Fibroblast of villous mesenchyme (primary cell): ENCODE data around the gene RELCH. TPM values are rescaled to one million over a fixed set of nuclear protein-coding genes. Genes with fewer than 3 reads are reported as not detected.

Experiments used
- DNase-seq: peaks from one replicate; pipeline ENCODE4 v3.0.0-alpha.2; 2010; ENCODE audit warnings: low read depth
- H3K4me3 ChIP-seq: 2 replicates; pipeline ENCODE4 v1.5.1; 2011; ENCODE audit warnings: low read depth, mild to moderate bottlenecking, low read length
- total RNA-seq: library from RNA; depleted of rRNA; stranded (reverse); fragments of >200 nt; gene quantifications from 2 replicates; pipeline ENCODE4 v1.2.3, GENCODE V29; 2012
- TF ChIP-seq, protein P1 (sequence below): IDR thresholded peaks from 2 replicates; pipeline ENCODE4 v1.5.1; 2012; ENCODE audit warnings: low read depth, mild to moderate bottlenecking, low read length; ENCODE audit not compliant: insufficient read depth

The RELCH gene
- total RNA-seq, 1 donor, result 50.1 TPM

GRCh38 chr18:62327977-62328376 is 140.9 kb downstream of the RELCH start:
- H3K4me3 ChIP-seq, result no peak overlapping the region
- DNase-seq, result no peak
- TF ChIP-seq, protein P1, sequence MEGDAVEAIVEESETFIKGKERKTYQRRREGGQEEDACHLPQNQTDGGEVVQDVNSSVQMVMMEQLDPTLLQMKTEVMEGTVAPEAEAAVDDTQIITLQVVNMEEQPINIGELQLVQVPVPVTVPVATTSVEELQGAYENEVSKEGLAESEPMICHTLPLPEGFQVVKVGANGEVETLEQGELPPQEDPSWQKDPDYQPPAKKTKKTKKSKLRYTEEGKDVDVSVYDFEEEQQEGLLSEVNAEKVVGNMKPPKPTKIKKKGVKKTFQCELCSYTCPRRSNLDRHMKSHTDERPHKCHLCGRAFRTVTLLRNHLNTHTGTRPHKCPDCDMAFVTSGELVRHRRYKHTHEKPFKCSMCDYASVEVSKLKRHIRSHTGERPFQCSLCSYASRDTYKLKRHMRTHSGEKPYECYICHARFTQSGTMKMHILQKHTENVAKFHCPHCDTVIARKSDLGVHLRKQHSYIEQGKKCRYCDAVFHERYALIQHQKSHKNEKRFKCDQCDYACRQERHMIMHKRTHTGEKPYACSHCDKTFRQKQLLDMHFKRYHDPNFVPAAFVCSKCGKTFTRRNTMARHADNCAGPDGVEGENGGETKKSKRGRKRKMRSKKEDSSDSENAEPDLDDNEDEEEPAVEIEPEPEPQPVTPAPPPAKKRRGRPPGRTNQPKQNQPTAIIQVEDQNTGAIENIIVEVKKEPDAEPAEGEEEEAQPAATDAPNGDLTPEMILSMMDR, result no peak

GRCh38 chr18:62328586-62329525 is 141.8 kb downstream of the RELCH start:
- DNase-seq, result no peak
- TF ChIP-seq, protein P1, result no peak
- no peak overlapping the region for H3K4me3 ChIP-seq

DNA sequence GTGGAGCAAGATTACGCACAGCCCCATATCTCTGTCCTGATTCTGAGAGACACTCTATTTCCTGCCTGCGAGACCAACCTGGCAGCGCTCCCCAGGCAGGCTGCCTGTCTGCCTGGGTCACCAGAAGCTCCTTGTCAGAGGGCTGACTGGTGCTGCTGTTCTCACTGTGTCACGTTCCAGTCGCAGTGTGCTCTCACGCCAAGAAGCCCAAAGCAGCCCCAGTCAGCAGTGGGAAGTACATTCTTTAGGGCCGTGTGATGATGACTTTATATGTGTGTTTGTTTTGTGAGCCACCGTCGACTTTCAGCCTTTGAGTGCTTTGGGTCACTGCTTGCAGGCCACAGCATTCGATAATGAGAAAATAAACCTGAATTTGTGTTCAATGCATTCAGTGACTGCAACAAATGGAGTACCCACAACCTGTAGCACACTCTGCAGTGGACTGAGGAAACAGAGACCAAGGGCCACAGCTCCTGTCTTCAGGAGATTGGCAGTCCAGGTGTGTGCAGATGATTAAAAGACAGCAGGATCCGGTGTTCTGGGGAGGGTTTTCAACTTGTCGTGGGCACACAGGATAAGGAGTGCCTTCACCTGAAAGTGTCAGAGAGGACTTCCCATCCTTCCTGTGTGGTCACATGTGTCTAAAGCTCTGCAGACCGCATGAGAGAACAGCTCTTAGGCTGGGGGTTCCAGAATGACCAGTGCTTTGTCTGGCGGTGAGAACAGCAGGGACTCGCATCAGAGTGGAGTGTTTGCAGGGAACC is 142.8 kb downstream of the RELCH start:
- H3K4me3 ChIP-seq, result no peak overlapping the region
- TF ChIP-seq, protein P1, result no peak
- DNase-seq, result peak; percentile 10

- DNase-seq, result no peak
- TF ChIP-seq, protein P1, result no peak
- H3K4me3 ChIP-seq, result no peak overlapping the region
Observed at GRCh38 chr18:62330650-62331049, 143.6 kb downstream of the RELCH start.

DNA sequence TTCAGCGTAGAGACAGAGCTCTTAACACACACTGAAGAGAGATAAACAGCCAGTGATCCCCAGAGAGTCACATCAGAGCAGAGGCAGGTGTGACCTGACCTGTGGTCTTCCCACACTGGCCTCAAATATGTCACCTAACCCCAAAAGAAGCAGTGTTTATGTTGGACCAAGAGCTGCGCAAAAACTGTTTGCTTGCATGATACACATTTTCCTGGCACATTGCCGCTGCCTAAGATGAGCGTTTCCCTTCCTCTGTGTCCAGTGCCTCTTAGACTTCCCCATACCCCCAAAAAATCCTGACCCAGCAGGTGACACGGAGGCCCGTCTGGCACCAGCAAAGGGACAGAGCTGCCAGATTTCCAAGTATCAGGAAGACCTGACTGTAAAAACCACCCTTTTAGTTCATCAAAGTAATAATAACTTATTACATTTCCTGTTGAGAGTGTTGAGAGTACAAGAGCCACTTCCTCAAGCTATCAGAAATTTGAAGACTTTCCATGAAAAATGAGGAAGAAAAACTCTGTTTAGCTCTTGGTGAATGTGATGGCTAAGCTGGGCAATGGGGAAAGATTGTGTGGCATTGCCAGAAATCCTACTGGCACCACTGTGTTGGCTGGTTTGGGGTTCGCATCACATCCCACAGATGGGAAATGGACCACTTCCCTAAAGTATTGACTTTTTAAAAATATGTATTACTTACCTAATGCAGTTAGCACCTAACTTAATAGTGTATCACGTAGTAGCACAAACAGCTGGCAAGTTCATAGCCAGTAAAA is 144.7 kb downstream of the RELCH start:
- TF ChIP-seq, protein P1, result no peak
- DNase-seq, result peak; percentile 28
- H3K4me3 ChIP-seq, result no peak overlapping the region

- H3K4me3 ChIP-seq, result no peak overlapping the region
- TF ChIP-seq, protein P1, result no peak
- no peak for DNase-seq
Observed at GRCh38 chr18:62332431-62332830, 145.4 kb downstream of the RELCH start.
